GM13976 (cell line): ENCODE results near the gene HIVEP3.

Experiments used
- DNase-seq: peaks from one replicate; pipeline ENCODE4 v3.0.0; 2012; ENCODE audit warnings: low spot score
- in situ Hi-C: fragments of 300-500 bp; cut with MboI; formaldehyde crosslinking; loops from one replicate; pipeline ENCODE4 v1.12.0; 2022; ENCODE audit warnings: low sequenced_read_pairs, mixed read lengths, inconsistent platforms; ENCODE audit not compliant: unreplicated experiment
- TF ChIP-seq, protein P1 (sequence below): IDR thresholded peaks from 2 replicates; pipeline ENCODE4 v1.5.1; 2012; ENCODE audit warnings: borderline replicate concordance, mild to moderate bottlenecking; ENCODE audit not compliant: insufficient read depth; ENCODE audit errors: extremely low read depth, missing control alignments, control extremely low read depth

Gene HIVEP3

DNA sequence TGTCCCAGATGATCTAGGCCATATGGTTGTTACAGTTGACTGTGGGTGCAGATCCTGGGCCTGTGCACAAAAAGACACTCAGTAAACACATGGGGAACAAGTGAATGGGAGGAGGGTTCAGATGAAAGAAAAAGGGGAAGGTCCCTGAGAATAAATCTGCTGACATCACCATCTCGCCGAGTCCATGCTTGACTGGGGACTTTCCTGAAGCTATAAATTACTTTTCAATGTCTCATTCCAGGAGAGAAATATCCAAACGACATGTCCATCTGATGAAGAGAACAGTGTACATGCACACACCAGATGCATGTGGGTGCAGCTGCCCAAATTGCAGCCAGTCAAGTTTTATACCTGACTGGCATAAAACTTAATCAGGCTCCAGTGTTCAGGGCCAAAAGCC is 109.0 kb downstream of the HIVEP3 start:
- peak; percentile 35 for DNase-seq
- TF ChIP-seq, protein P1, sequence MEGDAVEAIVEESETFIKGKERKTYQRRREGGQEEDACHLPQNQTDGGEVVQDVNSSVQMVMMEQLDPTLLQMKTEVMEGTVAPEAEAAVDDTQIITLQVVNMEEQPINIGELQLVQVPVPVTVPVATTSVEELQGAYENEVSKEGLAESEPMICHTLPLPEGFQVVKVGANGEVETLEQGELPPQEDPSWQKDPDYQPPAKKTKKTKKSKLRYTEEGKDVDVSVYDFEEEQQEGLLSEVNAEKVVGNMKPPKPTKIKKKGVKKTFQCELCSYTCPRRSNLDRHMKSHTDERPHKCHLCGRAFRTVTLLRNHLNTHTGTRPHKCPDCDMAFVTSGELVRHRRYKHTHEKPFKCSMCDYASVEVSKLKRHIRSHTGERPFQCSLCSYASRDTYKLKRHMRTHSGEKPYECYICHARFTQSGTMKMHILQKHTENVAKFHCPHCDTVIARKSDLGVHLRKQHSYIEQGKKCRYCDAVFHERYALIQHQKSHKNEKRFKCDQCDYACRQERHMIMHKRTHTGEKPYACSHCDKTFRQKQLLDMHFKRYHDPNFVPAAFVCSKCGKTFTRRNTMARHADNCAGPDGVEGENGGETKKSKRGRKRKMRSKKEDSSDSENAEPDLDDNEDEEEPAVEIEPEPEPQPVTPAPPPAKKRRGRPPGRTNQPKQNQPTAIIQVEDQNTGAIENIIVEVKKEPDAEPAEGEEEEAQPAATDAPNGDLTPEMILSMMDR: no peak
- in situ Hi-C loops: no loop called here

DNA sequence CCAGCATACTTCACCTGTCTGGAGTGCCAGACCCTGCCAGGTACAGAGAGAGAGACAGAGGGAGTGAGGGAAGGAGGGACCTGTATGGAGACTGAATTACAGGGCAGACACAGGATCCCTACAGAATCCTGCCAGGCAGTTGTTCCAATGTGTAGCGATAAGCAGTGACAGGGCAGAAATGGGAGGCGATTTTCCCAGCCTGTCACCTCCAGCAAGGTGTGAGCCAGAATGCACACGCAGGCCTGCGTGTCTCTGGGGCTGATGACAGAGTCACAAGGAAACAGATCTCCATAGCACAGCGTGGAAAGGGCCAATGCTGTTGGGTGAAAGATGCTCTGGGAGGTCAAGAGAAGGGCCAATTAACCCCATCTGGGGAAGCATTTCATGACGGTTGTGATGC is 111.3 kb downstream of the HIVEP3 start:
- TF ChIP-seq, protein P1: no peak
- in situ Hi-C loops: no loop called here
- DNase-seq: no peak

DNA sequence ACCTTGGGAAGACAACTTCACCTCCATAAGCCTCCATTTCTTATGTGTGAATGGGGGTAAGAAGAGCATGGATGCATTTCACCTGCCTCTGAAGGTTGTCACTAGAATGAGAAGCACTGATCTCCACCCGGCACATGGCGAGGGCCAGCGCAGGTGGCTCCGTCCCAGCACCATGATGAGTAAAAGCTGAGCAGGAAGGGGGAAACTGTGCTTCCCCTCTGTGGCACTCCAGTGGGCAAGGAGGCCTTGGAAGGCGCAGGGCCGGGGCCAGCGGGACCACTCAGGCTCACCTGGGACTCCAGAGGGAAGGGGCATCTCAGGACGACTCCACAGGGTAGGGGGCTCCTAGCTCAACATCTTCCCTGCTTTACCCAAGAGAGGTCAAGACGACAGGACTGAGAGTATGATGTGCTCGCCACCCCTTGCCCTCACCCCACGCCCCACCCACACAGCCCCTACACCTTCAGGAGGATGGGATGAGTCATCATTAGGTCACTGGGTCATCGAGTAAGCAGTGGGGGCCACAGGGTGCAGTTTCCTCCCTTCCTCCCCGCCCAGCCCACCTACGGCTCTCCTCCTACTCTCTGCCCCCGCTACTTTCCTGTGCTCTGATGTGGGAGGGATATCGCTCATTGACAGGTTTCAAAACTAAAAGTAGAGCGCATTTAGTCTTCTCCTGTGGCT is 112.1 kb downstream of the HIVEP3 start:
- DNase-seq: peak; percentile 53
- TF ChIP-seq, protein P1: no peak
- in situ Hi-C loops: no loop called here

DNA sequence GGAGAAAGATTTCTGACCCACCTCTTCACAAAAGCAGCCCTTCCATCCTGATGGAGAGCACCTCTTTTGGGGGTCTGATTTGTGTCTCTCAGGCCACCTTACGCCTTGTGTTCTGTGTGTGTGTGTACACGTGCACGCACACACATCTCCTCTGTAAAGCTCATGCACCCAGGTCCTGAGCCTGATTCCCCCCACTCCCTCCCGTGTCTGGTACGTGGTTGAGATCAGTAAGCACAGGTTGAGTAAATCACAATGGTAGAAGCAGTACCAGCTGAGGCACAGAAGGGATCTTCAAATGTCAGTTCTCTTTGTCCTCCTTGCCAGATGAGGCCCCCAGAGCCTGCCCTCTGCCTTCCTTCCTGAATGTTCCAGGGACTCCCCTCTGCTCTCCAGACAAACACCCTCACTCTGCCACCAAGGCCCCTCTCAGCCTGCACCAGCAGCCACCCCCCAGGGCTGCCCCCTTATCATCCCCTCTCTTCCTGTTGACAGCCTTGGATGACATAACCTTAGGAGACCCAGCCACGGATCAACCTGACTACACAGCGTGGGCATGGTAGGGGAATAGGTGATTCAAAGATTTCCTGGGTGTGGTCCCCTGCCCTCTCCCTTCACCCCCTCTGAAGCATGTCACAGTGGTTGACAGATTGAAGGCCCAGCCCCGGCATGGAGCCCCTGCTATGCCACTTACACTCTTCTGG is 112.8 kb downstream of the HIVEP3 start:
- DNase-seq: no peak
- TF ChIP-seq, protein P1: no peak
- in situ Hi-C loops: no loop called here

DNA sequence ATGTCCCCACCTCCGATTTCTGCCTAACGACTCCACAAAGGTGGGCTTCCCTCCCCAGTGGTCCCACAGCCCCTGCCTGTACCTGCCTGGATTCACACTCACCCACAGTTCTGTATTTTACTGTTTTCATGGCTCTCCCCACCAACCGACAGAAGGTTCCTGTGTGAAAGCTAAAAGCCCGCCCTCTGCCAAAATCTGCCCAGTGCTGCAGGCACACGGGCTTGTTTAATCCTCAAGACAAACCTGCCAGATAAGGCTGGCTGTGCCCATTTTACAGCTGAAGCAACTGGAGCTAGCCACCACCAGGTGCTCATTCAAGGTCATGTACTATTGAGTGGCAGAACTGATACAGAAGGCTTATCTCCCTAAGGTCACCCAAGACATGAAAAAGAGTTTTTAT is 114.5 kb downstream of the HIVEP3 start:
- TF ChIP-seq, protein P1: no peak
- in situ Hi-C loops: no loop called here
- DNase-seq: no peak

DNA sequence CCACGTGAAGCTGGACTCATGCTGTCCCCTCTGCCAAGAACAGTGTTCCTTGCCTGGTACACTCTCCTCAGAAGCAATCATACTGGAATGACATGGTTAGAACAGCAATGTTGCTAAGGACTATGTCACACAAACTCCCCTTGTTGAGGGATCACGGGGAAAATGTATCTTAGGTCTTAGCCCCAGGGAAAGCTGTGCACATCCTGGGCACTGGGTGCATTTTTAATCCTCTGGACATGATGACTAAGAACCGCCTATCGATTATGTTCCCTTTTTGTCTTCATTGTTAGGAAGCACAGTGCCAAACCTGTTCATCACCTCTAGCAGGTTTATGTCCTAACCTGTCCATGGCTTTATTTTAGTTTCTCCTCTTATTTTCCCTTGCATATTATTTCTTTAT is 115.1 kb downstream of the HIVEP3 start:
- DNase-seq: no peak
- in situ Hi-C loops: no loop called here
- TF ChIP-seq, protein P1: no peak
